Stimulated activated CD4-positive, alpha-beta T cell treated with anti-CD3 and anti-CD28 coated beads, Interleukin-12 subunit alpha, Interleukin-12 subunit beta, amount 100 ng/mL, for 4 hours (primary cell): ENCODE results near the gene MYO10.
A peak's percentile ranks its signal among the peaks of the same experiment; 100 is the strongest.
"Not testable (repeated sequence)": the region's sequence is repeated elsewhere in the genome, so short reads cannot be mapped to it uniquely, and the experiment has no call there.

Source experiments
- DNase-seq: peaks from one replicate; pipeline ENCODE4 v3.0.0-alpha.2; 2020

Gene MYO10

DNA sequence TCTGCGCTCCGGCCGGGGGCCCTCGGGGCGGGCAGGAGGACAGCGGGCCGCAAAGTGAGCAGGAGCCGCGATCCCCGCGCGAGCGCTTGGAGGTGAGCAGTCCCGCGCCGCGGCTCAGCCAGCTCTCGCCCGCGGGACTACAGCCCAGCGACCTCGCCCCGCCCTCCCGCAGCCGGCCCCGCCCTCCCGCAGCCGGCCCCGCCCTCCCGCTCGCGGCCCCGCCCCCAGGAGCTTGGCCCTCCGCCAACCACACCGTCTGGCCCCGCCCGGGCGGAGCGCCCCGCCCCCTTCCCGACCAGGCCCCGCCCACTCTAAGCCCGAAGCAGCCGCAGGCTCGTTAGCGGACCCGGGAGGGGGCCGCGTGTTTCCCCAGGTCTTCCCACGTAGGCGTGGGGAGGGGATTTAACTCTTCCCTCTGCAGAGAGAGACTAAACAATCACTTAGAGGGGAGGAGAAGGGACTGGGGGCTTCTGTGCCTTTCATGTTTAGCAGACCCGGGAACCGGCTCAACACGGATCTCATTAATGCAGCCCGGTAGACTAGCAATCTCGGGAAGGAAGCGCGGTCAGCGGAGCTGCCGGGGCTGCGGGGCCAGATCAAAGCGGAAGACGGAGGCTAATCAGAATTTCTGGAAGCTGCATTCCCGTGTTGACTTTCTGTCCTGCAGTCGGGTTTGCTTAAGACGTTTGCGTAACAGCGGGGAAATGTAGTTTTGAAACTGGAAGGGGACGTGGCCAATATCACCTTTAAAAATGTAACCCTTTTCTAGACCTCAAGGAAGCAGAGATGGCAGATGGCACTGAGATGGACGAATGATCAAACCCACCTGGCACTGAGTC is at the start of gene MYO10:
MYO10 (minus strand) TSS at position 139 of the 839 bp plus-strand sequence. CDS start 480 bp downstream, outside the sequence.
- peak; percentile 66 for DNase-seq

DNA sequence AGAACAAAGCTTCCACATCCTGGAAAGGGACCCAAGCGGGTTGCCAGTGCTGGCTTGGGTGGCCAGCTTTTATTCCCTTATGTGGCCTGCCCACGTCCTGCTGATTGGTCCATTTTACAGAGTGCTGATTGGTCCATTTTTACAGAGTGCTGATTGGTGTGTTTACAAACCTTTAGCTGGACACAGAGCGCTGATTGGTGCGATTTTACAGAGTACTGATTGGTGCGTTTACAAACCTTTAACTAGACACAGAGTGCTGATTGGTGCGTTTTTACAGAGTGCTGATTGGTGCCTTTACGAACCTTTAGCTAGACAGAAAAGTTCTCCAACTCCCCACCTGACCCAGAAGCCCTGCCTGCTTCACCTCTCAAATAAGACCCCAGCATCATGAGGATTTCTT is 49.2 kb upstream of the MYO10 start:
- DNase-seq: not testable (repeated sequence)

DNA sequence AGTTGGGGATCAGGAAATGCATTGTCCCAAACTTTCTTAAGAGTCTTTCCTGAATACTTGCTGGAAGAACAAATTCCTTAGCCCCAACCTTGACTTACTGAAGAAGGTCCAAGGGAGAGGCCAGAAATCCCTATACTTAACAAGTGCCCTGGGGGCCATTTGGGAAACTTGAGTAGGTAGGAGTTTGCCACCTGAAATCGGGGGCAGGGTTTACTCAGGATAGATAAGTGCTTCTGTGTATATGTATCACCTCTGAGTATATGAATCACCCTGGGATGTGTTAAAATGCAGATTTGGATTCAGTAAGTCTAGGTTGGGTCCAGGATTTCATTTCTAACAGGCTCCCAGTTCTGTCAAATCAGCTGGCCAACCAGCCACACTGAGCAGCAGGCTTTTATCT is 47.9 kb upstream of the MYO10 start:
- no peak for DNase-seq

DNA sequence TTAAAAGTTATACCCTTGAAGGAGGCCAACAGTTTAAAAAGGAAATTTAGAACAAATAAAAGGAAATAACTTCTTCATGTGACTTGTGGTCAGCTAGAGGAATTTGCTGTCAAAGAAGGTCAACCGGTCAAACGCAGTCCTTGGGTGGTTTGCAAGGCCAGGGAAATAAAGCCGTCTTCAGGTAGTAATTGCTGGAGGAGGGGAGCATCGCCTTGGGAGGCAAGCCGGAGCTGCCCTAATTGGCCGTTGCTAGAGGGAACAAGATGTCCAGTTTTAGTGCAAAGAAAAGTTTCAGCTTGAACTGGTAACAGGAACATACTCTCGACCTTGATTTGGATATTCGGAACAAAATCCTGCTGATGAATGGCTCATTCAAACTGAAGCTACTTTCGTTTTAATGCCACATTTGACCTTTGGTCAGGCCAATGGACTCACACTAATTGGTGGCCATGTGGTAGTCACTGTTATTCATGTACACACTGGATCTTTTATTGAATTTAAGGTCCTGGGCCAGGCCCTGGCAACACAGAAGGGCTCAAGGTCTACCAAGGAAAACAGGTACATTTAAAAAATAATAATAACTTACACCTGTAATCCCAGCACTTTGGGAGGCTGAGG is 47.0 kb upstream of the MYO10 start:
- DNase-seq: no peak

DNA sequence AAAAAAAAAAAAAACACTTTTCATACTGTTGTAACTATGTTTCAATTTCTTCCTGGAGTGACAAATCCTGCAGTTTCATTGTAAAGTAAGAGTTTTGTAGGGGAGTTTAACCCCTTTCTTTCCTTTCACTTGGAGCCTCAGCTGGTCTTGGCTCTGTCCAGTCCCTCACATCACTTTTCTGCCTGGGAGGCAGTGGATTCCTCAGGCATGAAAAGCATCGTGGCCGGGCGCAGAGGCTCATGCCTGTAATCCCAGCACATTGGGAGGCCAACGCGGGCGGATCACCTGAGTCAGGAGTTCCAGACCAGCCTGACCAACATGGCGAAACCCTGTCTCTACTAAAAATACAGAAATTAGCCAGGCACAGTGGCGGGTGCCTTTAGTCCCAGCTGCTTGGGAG is 45.6 kb upstream of the MYO10 start:
- no peak for DNase-seq

DNA sequence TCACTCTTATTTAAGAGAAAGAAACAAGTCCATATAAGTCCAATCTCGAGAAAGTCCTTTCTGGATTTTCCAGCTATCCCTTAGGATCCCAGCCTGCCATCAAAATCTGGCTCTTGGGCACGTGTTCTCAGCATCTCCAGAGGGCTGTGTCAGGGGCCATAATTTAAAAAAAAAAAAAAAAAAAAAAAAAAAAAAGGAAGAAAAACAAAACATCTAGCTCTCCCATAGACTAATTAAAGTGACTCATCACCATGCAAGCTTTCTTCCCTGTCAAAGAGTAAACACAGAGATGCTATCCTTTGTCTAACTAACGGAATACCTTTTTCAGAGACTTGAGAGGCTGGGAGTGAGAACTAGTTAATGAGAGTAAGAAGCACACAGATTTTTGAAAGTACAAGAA is 44.9 kb upstream of the MYO10 start:
- DNase-seq: no peak

DNA sequence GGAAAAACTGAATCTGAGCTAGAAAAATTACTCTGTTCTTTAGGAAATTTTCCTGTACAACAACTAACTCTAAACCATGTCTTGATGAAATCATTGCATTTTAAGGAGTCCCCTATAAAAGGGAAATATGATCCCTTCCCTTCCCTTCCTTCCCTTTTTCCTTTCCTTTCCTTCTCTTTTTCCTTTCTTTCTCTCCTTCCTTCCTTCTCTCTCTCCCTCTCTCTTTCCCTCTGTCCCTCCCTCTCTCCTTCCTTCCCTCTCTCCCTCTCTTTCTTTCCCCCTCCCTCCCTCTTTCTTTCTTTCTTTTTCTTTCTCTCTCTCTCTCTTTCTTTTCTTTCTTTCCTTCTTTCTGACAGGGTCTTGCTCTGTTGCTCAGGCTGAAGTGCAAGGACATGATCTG is 42.2 kb upstream of the MYO10 start:
- DNase-seq: no peak

DNA sequence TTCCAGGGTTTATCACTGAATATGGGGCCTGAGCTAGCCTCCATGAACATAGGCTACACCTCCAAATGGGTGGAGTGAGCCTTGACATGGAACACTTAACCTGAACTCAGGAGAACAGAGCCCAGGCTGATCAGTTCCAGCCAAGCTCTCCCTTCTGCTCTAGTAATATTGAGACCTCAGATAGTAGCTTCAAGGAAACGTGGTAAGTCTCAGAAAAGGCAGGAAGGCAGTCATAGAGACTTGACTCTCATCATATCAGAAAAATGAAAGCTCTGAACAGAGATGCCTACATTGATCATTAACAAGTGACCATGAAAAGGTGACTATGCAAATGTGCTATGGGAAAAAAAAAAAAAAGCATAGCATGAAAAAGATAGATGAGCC is 40.5 kb upstream of the MYO10 start:
- DNase-seq: no peak

DNA sequence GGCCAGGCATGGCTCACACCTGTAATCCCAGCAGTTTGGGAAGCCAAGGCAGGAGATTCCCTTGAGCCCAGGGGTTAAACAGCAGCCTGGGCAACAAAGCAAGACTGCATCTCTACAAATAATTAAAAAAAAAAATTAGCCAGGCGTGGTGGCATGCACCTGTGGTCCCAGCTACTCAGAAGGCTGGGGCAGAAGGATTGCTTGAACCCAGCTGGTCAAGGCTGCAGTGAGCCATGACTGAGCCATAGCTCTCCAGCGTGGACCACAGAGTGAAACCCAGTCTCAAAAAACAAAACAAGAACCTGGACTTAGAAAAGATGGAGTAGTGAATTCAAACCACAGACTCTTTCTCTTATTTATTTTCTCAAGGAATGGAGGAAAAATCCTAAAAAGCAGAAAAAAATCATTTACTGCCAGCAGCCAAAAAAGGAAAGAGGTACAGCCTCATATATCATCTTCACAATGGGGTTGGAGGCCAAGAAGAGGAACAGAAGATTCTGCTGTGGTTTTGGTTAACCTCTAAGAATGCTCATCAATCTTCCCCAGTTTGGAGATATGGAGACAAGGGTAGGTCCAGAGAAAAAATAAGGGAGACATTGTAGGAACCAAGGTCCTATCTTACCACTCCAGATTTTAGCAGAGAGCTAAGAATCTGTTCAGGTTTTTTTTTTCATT is 40.0 kb upstream of the MYO10 start:
- DNase-seq: no peak

DNA sequence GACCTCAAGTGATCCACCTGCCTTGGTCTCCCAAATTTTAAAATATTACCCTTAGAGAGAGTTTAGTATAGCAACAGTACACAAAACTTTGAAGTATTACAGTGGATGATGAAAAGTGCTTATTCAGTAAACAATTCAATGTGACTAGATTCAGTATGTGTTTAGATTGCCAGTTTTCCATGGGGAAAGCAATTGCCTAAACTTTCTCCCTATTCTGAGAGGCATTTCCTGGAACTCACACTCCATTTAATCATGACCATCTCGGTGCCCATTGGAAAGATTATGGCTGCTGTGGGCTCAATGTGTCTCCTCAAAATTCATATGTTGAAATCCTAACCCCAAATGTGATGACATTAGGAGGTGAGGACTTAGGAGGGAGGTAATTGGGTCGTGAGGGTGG is 38.9 kb upstream of the MYO10 start:
- DNase-seq: no peak

DNA sequence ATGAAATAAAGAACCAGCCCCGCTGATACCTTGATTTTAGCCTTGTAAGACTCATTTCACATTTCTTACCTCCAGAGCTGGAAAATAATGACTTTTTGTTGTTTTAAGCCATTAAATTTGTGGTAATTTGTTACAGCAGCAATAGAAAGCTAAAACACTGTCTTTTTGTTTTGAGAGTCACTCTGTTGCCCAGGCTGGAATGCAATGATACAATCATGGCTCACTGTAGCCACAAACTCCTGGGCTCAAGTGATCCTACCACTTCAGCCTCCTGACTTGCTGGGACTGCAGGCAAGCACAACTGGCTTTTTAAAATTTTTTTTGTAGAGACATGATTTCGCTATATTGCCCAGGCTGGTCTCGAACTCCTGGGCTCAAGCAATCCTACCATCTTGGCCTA is 34.7 kb upstream of the MYO10 start:
- DNase-seq: no peak

DNA sequence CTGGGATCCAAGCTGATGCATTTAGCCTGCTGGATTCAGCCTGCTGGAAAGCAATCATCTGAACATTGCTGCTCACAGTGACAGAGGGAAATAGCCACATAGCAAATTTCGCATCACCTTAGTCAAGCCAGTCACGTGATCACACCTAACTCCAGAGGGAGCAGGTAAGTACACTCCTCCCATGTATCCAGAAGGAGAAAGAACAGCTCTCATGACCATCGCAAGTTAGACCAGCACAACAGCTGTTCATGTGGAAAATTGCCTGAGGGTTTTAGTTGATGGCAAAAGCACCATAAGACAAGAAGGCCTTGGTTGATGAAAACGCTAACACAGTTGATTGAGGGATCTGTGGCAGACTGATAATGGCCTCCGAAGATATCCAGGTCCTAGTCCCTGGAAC is 34.2 kb upstream of the MYO10 start:
- DNase-seq: no peak

DNA sequence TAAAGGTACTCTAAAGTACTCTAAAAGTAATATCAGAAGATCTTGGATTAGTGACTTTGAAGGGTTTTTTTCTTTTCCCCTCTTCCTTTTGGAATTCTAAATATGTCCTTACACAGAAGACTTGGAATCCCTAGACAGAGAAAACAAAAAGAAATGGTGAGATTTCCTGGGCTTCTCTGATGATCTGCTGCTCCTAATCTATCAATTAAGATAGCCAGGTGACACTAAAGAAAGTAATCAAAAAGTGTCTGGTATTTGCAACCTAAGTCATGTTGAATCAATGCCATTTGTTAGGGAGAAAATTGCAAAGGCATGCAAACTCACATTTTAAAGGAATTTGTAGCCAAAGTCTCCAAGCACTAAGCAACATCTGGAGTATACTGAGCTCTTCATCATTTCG is 29.5 kb upstream of the MYO10 start:
- no peak for DNase-seq

DNA sequence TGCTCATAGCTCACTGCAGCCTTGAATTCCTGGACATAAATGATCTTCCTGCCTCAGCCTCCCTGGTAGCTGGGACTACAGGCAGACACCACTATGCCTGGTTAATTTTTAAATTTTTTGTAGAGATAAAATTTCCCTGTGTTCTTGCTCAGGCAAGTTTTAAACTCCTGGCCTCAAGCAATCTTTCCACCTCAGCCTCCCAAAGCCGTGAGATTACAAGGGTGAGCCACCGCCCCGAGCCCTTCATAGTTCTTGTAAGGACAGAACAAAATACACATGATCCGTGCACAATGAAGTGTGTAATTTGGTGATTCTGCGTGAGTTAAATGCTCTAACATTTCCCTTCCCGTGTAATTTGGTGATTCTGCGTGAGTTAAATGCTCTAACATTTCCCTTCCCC is 27.7 kb upstream of the MYO10 start:
- DNase-seq: no peak

DNA sequence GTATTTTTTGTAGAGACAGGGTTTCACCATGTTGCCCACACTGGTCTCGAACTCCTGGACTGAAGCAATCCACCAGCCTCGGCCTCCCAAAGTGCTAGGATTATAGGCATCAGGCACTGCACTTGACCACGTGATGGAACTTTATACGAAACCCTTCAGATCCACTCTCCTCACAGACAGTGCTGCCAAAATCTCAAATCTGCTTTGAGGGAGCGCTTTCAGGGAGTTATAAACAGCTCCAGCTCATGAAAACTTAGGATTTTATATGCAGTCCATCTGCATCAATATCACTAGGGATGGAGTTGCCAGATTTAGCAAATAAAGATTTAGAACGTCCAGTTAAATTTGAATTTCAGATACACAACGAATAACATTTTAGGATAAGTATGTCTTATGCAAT is 25.0 kb upstream of the MYO10 start:
- DNase-seq: no peak

DNA sequence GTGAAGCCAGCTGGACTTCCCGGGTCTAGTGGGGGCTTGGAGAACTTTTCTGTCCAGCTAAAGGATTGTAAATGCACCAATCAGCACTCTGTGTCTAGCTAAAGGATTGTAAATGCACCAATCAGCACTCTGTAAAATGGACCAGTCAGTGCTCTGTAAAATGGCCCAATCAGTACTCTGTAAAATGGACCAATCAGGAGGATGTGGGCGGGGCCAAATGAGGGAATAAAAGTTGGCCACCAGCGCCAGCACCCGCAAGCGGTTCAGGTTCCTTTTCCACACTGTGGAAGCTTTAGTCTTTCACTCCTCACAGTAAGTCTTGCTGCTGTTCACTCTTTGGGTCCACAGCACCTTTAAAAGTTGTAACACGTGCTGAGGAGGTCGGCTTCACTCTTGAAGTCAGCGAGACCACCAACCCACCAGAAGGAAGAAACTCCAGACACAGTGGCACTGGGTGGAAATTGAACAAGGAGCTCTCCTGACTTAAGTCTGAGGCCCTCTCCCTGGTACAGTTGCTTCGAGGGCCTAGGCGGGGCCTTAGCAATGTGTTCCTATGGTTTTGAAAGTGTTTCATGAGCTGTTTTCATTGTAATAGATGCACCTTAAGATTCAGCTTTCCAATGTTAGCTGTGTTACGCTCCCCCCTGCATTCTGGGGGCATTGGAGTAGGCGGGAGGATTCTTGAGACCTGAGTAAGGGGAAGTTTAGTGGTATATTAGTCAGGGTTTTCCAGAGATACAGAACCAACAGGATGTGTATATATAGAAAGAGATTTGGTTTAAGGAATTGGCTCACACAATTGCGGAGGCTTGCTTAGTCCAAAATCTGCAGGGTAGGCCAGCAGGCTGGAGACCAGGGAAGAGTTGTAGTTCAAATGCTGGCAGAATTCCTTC is 21.5 kb upstream of the MYO10 start:
- DNase-seq: no peak

DNA sequence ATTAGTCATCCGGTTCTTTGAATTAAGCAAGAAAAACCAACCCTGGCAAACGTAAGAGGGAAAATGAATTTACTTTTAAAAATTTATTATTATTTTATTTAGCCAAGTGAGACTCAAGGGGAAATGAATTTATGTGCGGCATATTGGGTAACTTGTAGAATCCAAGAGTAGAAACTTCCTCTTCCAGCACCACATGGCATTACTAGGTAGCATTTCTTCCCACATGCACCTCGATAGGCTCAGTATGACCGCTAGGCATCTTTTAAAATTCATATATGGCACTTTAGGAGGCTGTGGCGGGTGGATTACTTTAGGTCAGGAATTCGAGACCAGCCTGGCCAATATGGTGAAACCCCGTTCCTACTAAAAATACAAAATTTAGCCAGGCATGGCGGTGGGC is 17.6 kb upstream of the MYO10 start:
- DNase-seq: no peak

DNA sequence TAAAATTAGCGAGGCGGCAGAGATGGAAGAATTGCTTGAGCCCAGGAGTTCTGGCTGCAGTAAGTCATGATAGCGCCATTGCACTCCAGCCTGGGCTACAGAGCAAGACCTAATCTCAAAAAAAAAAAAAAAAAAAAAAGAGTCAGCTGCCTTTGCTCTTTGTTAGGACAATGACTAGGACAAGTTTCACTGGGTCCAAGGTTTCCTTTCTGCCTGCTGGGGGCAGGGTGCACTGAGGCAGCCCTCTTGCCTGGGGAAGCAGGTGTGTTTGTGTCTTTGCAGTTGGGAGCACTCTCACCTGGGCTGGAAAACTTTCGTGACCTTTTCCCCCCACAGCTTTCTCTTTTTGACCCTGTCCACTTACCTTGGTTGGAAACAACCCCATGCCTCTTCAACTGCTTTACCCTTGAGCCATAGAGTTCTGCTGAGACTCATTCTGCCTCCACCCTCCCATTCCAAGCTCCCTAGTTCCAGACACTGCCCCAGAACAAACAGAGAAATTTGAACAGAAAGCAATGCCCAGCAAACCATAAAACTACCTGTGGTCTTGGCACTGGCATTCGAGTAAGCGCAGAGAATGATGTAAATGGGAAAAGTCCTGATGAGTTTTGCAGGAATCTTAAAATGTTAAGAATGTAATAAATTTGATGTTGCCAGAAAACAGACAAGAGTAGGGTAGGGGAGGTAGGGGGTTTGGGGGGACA is 17.0 kb upstream of the MYO10 start:
- no peak for DNase-seq

DNA sequence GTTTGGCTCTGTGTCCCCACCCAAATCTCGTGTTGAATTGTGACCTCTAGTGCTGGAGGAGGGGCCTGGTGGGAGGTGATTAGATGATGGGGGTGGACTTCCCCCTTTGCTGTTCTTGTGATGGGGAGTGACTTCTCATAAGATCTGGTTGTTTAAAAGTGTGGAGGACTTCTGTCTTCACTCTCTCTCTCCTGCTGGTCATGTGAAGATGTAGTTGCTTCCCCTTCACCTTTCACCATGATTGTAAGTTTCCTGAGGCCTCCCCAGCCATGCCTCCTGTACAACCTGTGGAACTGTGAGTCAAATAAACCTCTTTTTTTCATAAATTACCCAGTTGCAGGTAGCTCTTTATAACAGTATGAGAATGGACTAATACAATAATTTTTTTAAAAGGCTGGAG is 10.6 kb upstream of the MYO10 start:
- no peak for DNase-seq

DNA sequence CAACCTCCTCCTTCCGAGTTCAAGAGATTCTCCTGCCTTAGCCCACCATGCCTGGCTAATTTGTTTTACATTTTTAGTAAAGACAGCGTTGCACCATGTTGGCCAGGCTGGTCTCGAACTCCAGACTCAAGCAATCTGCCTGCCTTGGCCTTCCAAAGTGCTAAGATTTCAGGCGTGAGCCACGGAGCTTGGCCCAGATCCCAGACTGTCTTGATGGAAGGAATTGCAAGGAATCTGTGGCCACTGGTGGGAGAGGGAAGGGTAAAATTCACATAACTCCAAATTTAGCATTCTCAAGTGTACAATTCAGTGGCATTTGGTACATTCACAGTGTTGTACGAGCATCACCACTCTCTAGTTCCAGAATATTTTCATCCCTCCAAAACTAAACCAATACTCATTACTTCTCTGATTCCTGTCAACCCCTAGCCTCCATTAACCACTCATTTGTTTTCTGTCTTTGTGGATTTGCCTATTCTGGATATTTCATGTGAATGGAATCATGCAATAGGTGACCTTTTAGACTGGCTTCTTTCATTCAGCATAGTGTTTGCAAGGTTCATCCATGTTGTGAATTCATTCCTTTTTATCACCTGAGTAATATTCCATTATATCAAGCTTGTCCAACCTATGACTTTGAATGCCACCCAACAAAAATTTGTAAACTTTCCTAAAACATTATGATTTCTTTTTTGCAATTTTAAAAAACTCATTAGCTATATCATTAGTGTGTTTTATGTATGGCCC is 8.9 kb upstream of the MYO10 start:
- no peak for DNase-seq

DNA sequence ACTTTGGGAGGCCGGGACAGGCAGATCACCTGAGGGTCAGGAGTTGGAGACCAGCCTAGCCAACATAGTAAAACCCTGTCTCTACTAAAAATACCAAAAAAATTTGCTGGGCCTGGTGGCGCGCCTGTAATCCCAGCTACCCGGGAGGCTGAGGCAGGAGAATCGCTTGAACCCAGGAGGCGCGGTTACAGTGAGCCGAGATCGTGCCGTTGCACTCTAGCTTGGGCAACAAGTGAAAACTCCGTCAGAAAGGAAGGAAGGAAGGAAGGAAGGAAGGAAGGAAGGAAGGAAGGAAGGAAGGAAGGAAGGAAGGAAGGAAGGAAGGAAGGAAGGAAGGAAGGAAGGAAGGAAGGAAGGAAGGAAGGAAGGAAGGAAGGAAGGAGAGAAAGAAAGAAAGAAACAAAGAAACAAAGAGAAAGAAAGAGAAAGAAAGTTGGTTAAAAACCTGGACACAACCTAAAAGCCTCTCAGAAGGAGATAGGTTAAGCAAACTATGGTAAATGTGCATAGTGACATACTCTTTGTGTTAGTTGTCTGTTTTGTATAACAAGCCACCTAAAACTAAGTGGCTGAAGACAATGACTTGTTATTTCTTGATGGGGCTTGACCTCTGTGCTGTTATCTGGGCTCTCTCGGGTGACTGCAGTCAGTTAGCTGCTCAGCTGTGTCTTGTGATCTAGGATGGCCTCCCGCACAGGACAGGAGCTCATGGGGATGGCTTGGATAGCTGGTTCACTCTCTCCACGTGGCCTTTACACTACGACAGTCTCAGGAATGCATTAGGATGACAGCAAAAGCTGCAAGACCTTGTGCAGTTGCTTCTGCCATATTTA is 8.0 kb upstream of the MYO10 start:
- no peak for DNase-seq
